ENCODE measurements around the gene GABARAP. TPM values are rescaled to one million over a fixed set of nuclear protein-coding genes. Genes with fewer than 3 reads are reported as not detected.

The GABARAP gene
- total and polyA plus RNA-seq, 2 of the 13 experiments (the other 11 are each of a cell fraction or from before 2014, with no cell fraction given): 161 to 310 TPM

- TF ChIP-seq SALL1 (CRISPR knock-in tag; IDR thresholded peaks at IDR 0.05): no peak
- TF ChIP-seq ZNF772 (CRISPR knock-in tag; IDR thresholded peaks at IDR 0.05): peak; percentile 71
- TF ChIP-seq ZC3H13 (CRISPR knock-in tag; IDR thresholded peaks at IDR 0.05): 0 out of 2 replicates have a peak, but pooled peaks have one; percentile 26
- TF ChIP-seq MAFG (CRISPR knock-in tag; IDR thresholded peaks at IDR 0.05): no peak
- no peak for TF ChIP-seq ZNF747 (CRISPR knock-in tag; IDR thresholded peaks at IDR 0.05; ENCODE audit: borderline replicate concordance)
- peak; percentile 53; the same call in 1 of the 2 replicates for TF ChIP-seq ZNF607 (CRISPR knock-in tag; IDR thresholded peaks at IDR 0.05; ENCODE audit: borderline replicate concordance)
- no peak for TF ChIP-seq NCOA1 (CRISPR knock-in tag; IDR thresholded peaks at IDR 0.05)
- TF ChIP-seq HNRNPH1 (optimal IDR thresholded peaks at IDR 0.05; ENCODE audit: low read depth, low read length): peak; percentile 20
- TF ChIP-seq SMYD3 (CRISPR knock-in tag; IDR thresholded peaks at IDR 0.05): 0 out of 2 replicates have a peak, but pooled peaks have one; percentile 48
- TF ChIP-seq PHF21A (CRISPR knock-in tag; IDR thresholded peaks at IDR 0.05): peak; percentile 59; the same call in 1 of the 2 replicates
- TF ChIP-seq HINFP (CRISPR knock-in tag; IDR thresholded peaks at IDR 0.05; ENCODE audit: low read depth): peak; percentile 80
- no peak for TF ChIP-seq ZBTB4 (CRISPR knock-in tag; IDR thresholded peaks at IDR 0.05; ENCODE audit: borderline replicate concordance)
- TF ChIP-seq TBX3 (IDR thresholded peaks at IDR 0.05; ENCODE audit: borderline replicate concordance): no peak
- 0 out of 2 replicates have a peak, but pooled peaks have one; percentile 25 for TF ChIP-seq PATZ1 (CRISPR knock-in tag; IDR thresholded peaks at IDR 0.05)
- TF ChIP-seq FOXJ3 (CRISPR knock-in tag; IDR thresholded peaks at IDR 0.05; ENCODE audit: borderline replicate concordance): no peak
- TF ChIP-seq MAFF (IDR thresholded peaks at IDR 0.05; ENCODE audit: low read depth, low read length): peak; percentile 57; the same call in 1 of the 2 replicates
- peak; percentile 29 for TF ChIP-seq XRCC5 (optimal IDR thresholded peaks at IDR 0.05; ENCODE audit: low read length)
- peak; percentile 6 for TF ChIP-seq TBL1XR1 (IDR thresholded peaks at IDR 0.05; ENCODE audit: borderline replicate concordance, low read length, partially characterized antibody)
- peak; percentile 4; the same call in 1 of the 2 replicates for TF ChIP-seq MED1 (CRISPR knock-in tag; IDR thresholded peaks at IDR 0.05)
- TF ChIP-seq SMAD1 (CRISPR knock-in tag; IDR thresholded peaks at IDR 0.05; ENCODE audit: borderline replicate concordance, low read depth): 0 out of 2 replicates have a peak, but pooled peaks have one; percentile 5
- no peak for TF ChIP-seq ATF4 (CRISPR knock-in tag; IDR thresholded peaks at IDR 0.05)
- no peak for TF ChIP-seq KDM3A (CRISPR knock-in tag; IDR thresholded peaks at IDR 0.05; ENCODE audit: low read depth)
Observed at GRCh38 chr17:7220593-7221277, 21.5 kb downstream of the GABARAP start (continued).
